Measurements from ENCODE around the gene MREG.

The MREG gene

GRCh38 chr2:215918901-215919599 lies 94.3 kb downstream of the MREG start:
- Histone ChIP-seq H3K4me1 (ENCODE audit: control insufficient read depth, insufficient read depth, low read length) (peaks cover 11% of the 10 kb centered on the region), H3K36me3 (ENCODE audit: control insufficient read depth in 2 of 2, insufficient read depth in 2 of 2, low read length in 2 of 2) (no peaks in the 10 kb centered on the region), H3K4me3 (ENCODE audit: low read length in 2 of 2) (peak overlapping the region in 1 of 2 donors; percentile 7), H3K27ac (ENCODE audit: low read length) (peak overlapping the region; percentile 41), H3K9ac (ENCODE audit: low read length in 2 of 2) (no peak overlapping the region), H3K9me3 (ENCODE audit: control insufficient read depth in 2 of 2, low read length in 2 of 2) (no peaks in the 10 kb centered on the region), H3K27me3 (ENCODE audit: control insufficient read depth in 1 of 2, insufficient read depth in 2 of 2, low read length in 2 of 2) (no peaks in the 10 kb centered on the region)

GRCh38 chr2:215917953-215918620 lies 95.3 kb downstream of the MREG start:
- Histone ChIP-seq H3K9ac (ENCODE audit: low read length in 2 of 2) (peak overlapping the region in 1 of 2 donors; percentile 1), H3K36me3 (ENCODE audit: control insufficient read depth in 2 of 2, insufficient read depth in 2 of 2, low read length in 2 of 2) (no peaks in the 10 kb centered on the region), H3K4me3 (ENCODE audit: low read length in 2 of 2) (no peak overlapping the region), H3K9me3 (ENCODE audit: control insufficient read depth in 2 of 2, low read length in 2 of 2) (no peaks in the 10 kb centered on the region), H3K27me3 (ENCODE audit: control insufficient read depth in 1 of 2, insufficient read depth in 2 of 2, low read length in 2 of 2) (no peaks in the 10 kb centered on the region), H3K27ac (ENCODE audit: low read length) (peak overlapping the region; percentile 61), H3K4me1 (ENCODE audit: control insufficient read depth, insufficient read depth, low read length) (peaks cover 11% of the 10 kb centered on the region)

DNA sequence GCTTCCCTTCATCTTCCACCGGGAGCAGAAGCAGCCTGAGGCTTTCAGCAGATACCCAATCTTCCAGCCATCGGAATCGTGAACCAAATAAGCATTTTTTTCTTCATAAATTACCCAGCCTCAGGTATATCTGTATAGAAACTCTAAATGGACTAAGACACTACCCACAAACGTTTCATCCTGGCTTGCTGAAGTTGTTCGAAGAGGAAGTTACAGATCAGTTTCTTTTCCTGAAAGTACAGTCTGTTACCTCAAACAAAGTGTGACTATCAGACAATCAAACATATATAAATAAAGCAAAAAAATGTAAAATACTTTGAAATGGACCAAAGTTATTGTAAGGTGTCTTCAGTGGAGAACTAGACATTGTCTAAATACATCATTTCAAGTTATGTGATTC lies 97.9 kb downstream of the MREG start:
- Histone ChIP-seq H3K4me3 (ENCODE audit: low read length in 2 of 2) (no peak overlapping the region), H3K4me1 (ENCODE audit: control insufficient read depth, insufficient read depth, low read length) (peaks cover 10% of the 10 kb centered on the region), H3K27me3 (ENCODE audit: control insufficient read depth in 1 of 2, insufficient read depth in 2 of 2, low read length in 2 of 2) (no peaks in the 10 kb centered on the region), H3K36me3 (ENCODE audit: control insufficient read depth in 2 of 2, insufficient read depth in 2 of 2, low read length in 2 of 2) (no peaks in the 10 kb centered on the region), H3K9ac (ENCODE audit: low read length in 2 of 2) (no peak overlapping the region), H3K27ac (ENCODE audit: low read length) (no peak overlapping the region), H3K9me3 (ENCODE audit: control insufficient read depth in 2 of 2, low read length in 2 of 2) (no peaks in the 10 kb centered on the region)

DNA sequence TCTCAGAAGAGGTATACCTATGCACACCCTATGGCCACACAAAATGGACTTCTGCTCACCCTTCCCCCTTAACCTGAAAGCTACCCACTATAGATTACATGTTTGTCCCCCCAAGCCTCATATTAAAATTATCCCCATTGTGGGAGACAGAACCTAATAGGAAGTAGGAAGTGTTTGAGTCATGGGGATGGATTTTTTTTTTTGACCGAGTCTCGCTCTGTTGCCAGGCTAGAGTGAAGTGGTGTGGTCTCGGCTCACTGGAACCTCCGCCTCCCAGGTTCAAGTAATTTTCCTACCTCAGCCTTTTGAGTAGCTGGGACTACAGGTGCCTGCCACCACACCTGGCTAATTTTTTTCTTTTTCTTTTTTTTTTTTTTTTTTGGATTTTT lies 98.6 kb downstream of the MREG start:
- H3K9me3 ChIP-seq (ENCODE audit: control insufficient read depth in 2 of 2, low read length in 2 of 2), result no peaks in the 10 kb centered on the region
- H3K9ac ChIP-seq (ENCODE audit: low read length in 2 of 2), result no peak overlapping the region
- H3K27ac ChIP-seq (ENCODE audit: low read length), result no peak overlapping the region
- H3K36me3 ChIP-seq (ENCODE audit: control insufficient read depth in 2 of 2, insufficient read depth in 2 of 2, low read length in 2 of 2), result no peaks in the 10 kb centered on the region
- H3K27me3 ChIP-seq (ENCODE audit: control insufficient read depth in 1 of 2, insufficient read depth in 2 of 2, low read length in 2 of 2), result no peaks in the 10 kb centered on the region
- H3K4me3 ChIP-seq (ENCODE audit: low read length in 2 of 2), result no peak overlapping the region
- H3K4me1 ChIP-seq (ENCODE audit: control insufficient read depth, insufficient read depth, low read length), result peaks cover 7% of the 10 kb centered on the region

- H3K4me3 ChIP-seq (ENCODE audit: low read length in 2 of 2), result no peak overlapping the region
- H3K4me1 ChIP-seq (ENCODE audit: control insufficient read depth, insufficient read depth, low read length), result peaks cover 2% of the 10 kb centered on the region
- H3K9ac ChIP-seq (ENCODE audit: low read length in 2 of 2), result no peak overlapping the region
- H3K27ac ChIP-seq (ENCODE audit: low read length), result no peak overlapping the region
- no peaks in the 10 kb centered on the region for H3K9me3 ChIP-seq (ENCODE audit: control insufficient read depth in 2 of 2, low read length in 2 of 2)
- no peaks in the 10 kb centered on the region for H3K27me3 ChIP-seq (ENCODE audit: control insufficient read depth in 1 of 2, insufficient read depth in 2 of 2, low read length in 2 of 2)
- no peaks in the 10 kb centered on the region for H3K36me3 ChIP-seq (ENCODE audit: control insufficient read depth in 2 of 2, insufficient read depth in 2 of 2, low read length in 2 of 2)
Observed at GRCh38 chr2:215914054-215914776, 99.1 kb downstream of the MREG start.

DNA sequence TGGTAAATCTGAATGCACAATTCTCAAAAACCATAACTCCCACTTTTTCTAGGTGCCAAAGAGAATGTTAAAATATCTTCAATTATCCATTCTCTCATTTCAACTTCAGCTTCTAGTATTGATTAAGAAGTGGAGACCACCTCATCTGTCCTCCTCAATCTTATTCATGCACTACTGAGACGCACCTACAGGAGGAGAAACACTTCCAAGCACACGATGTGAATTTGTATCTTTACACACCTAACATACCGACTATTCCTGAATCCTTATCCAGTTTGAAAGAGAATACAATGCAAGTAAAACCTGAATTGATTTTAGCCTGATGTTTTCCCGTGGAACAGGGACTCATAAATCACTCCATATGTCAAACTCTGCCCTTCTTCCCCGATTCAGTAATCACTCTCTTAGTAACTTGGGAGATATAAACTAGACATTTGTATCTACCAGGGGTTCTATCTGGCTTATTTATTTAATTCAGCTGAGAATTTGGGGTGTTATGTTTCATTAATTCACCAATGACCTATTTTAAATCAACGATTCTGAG lies 101.0 kb downstream of the MREG start:
- H3K27ac ChIP-seq (ENCODE audit: low read length), result no peak overlapping the region
- no peaks in the 10 kb centered on the region for H3K9me3 ChIP-seq (ENCODE audit: control insufficient read depth in 2 of 2, low read length in 2 of 2)
- H3K9ac ChIP-seq (ENCODE audit: low read length in 2 of 2), result no peak overlapping the region
- H3K4me3 ChIP-seq (ENCODE audit: low read length in 2 of 2), result no peak overlapping the region
- H3K4me1 ChIP-seq (ENCODE audit: control insufficient read depth, insufficient read depth, low read length), result no peaks in the 10 kb centered on the region
- H3K27me3 ChIP-seq (ENCODE audit: control insufficient read depth in 1 of 2, insufficient read depth in 2 of 2, low read length in 2 of 2), result no peaks in the 10 kb centered on the region
- no peaks in the 10 kb centered on the region for H3K36me3 ChIP-seq (ENCODE audit: control insufficient read depth in 2 of 2, insufficient read depth in 2 of 2, low read length in 2 of 2)

DNA sequence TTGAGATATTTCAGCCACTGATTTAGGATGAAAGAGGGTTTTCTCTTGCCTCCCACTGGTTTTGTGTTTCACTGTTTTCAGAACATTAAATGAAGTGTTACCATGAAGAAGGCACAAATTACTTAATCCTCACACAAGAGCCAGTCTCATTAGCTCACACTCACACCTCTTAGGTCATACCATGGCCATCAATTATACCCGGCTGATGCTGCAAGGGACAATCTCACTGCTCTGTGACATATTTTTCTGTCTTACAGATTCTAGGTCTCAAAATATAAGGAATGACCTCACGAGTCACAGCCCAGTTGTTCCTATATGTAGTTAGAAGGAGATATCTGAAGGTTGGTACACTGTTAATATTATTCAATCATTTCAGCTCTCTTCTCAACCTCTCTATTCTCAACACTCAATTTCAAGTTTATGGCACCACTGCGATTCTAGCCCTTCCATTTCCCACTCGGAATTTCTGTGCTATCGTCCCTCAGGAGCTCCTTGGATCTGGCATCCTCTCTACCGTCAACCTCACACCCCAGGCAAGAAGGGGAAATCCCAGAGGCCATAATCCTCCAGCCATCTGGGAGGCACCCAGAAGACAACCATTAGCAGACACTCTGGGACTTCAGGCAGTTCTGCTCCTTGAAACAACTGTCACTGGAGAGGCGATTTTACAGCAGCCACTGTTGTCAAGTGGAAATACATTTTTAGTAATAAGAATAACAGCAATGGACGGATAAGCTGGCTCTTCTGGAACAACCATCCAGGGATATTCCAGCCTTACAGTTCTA lies 101.9 kb downstream of the MREG start:
- Histone ChIP-seq H3K27me3 (ENCODE audit: control insufficient read depth in 1 of 2, insufficient read depth in 2 of 2, low read length in 2 of 2) (no peaks in the 10 kb centered on the region), H3K4me3 (ENCODE audit: low read length in 2 of 2) (no peak overlapping the region), H3K36me3 (ENCODE audit: control insufficient read depth in 2 of 2, insufficient read depth in 2 of 2, low read length in 2 of 2) (no peaks in the 10 kb centered on the region)

DNA sequence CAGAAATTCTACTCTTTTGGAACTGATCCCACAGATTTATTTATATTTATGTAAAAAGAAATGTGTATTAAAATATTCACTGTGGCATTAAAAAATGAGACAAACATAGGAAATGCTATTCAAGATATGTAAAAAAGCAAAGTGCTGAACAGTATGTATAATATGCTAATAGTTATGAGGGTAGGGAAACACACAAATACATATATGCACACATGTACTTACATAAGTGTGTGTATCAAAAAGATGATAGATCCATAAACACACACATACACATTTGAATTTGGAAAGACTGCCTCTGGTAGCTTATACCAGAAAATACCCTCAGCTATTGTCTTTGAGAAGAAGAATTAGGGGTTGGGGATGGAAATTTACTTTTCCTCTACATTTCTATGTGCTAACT lies 103.2 kb downstream of the MREG start:
- Histone ChIP-seq H3K27me3 (ENCODE audit: control insufficient read depth in 1 of 2, insufficient read depth in 2 of 2, low read length in 2 of 2) (no peaks in the 10 kb centered on the region), H3K4me1 (ENCODE audit: control insufficient read depth, insufficient read depth, low read length) (no peaks in the 10 kb centered on the region), H3K27ac (ENCODE audit: low read length) (no peak overlapping the region), H3K36me3 (ENCODE audit: control insufficient read depth in 2 of 2, insufficient read depth in 2 of 2, low read length in 2 of 2) (no peaks in the 10 kb centered on the region), H3K4me3 (ENCODE audit: low read length in 2 of 2) (no peak overlapping the region), H3K9me3 (ENCODE audit: control insufficient read depth in 2 of 2, low read length in 2 of 2) (no peaks in the 10 kb centered on the region), H3K9ac (ENCODE audit: low read length in 2 of 2) (no peak overlapping the region)

More for the DNA sequence above, 101.9 kb downstream of the MREG start:
- no peak overlapping the region for H3K9ac ChIP-seq (ENCODE audit: low read length in 2 of 2)
- no peak overlapping the region for H3K27ac ChIP-seq (ENCODE audit: low read length)
- no peaks in the 10 kb centered on the region for H3K4me1 ChIP-seq (ENCODE audit: control insufficient read depth, insufficient read depth, low read length)
- no peaks in the 10 kb centered on the region for H3K9me3 ChIP-seq (ENCODE audit: control insufficient read depth in 2 of 2, low read length in 2 of 2)

- Histone ChIP-seq H3K9me3 (ENCODE audit: control insufficient read depth in 2 of 2, low read length in 2 of 2) (no peaks in the 10 kb centered on the region), H3K36me3 (ENCODE audit: control insufficient read depth in 2 of 2, insufficient read depth in 2 of 2, low read length in 2 of 2) (no peaks in the 10 kb centered on the region), H3K4me3 (ENCODE audit: low read length in 2 of 2) (no peak overlapping the region), H3K9ac (ENCODE audit: low read length in 2 of 2) (no peak overlapping the region), H3K4me1 (ENCODE audit: control insufficient read depth, insufficient read depth, low read length) (no peaks in the 10 kb centered on the region), H3K27me3 (ENCODE audit: control insufficient read depth in 1 of 2, insufficient read depth in 2 of 2, low read length in 2 of 2) (no peaks in the 10 kb centered on the region), H3K27ac (ENCODE audit: low read length) (no peak overlapping the region)
Observed at GRCh38 chr2:215907147-215907546, 106.2 kb downstream of the MREG start.

GRCh38 chr2:215906458-215906857 lies 106.9 kb downstream of the MREG start:
- Histone ChIP-seq H3K4me1 (ENCODE audit: control insufficient read depth, insufficient read depth, low read length) (no peaks in the 10 kb centered on the region), H3K27ac (ENCODE audit: low read length) (no peak overlapping the region), H3K4me3 (ENCODE audit: low read length in 2 of 2) (no peak overlapping the region), H3K9ac (ENCODE audit: low read length in 2 of 2) (no peak overlapping the region), H3K27me3 (ENCODE audit: control insufficient read depth in 1 of 2, insufficient read depth in 2 of 2, low read length in 2 of 2) (no peaks in the 10 kb centered on the region), H3K9me3 (ENCODE audit: control insufficient read depth in 2 of 2, low read length in 2 of 2) (no peaks in the 10 kb centered on the region), H3K36me3 (ENCODE audit: control insufficient read depth in 2 of 2, insufficient read depth in 2 of 2, low read length in 2 of 2) (no peaks in the 10 kb centered on the region)
